CD4-positive, CD25-positive, alpha-beta regulatory T cell (primary cell): ENCODE data around the gene ITGAV. TPM values are rescaled to one million over a fixed set of nuclear protein-coding genes. Genes with fewer than 3 reads are reported as not detected.

Experiments used
- ATAC-seq, 2 donors: fragments of 150-1000 bp; cut with Tn5 transposase; one replicate each; pipeline ENCODE4 v1.10.0; 2021; ENCODE audit warnings: low read depth in 2 of 2, moderate number of reproducible peaks in 2 of 2, moderate library complexity in 1 of 2
- DNase-seq, 3 donors: peaks; one replicate each; pipeline versions ENCODE4 v3.0.0 to v3.0.0-alpha.2; 2012 to 2022; ENCODE audit warnings: mixed read lengths in 1 of 3
- H3K27ac ChIP-seq: one replicate; pipeline ENCODE4 v1.7.0; 2013; ENCODE audit warnings: mild to moderate bottlenecking, low read length; ENCODE audit not compliant: insufficient read depth, poor library complexity, severe bottlenecking
- H3K27me3 ChIP-seq: one replicate; pipeline ENCODE4 v1.7.0; 2013; ENCODE audit warnings: low read length; ENCODE audit not compliant: control insufficient read depth, insufficient read depth
- H3K36me3 ChIP-seq: one replicate; pipeline ENCODE4 v1.7.0; 2013; ENCODE audit warnings: mild to moderate bottlenecking, low read length, moderate library complexity; ENCODE audit not compliant: control insufficient read depth, insufficient read depth
- H3K4me1 ChIP-seq: 2 replicates; pipeline ENCODE4 v1.7.0; 2013; ENCODE audit warnings: mild to moderate bottlenecking, low read length; ENCODE audit not compliant: insufficient read depth, control insufficient read depth, poor library complexity, severe bottlenecking
- H3K4me3 ChIP-seq: one replicate; pipeline ENCODE4 v1.7.0; 2013; ENCODE audit warnings: low read depth, mild to moderate bottlenecking, low read length, moderate library complexity
- H3K9me3 ChIP-seq, 2 experiments: 1 replicate in 1 of 2; 2 replicates in 1 of 2; pipeline ENCODE4 v1.7.0; 2013; ENCODE audit warnings: low read length in 2 of 2, mild to moderate bottlenecking in 1 of 2, moderate library complexity in 1 of 2; ENCODE audit not compliant: control insufficient read depth in 2 of 2
- H3K27ac Mint-ChIP-seq, 3 donors: one replicate each; pipeline ENCODE4 v1.8.0; 2020 to 2022; ENCODE audit warnings: mild to moderate bottlenecking in 3 of 3, mixed read lengths in 3 of 3, moderate library complexity in 2 of 3
- H3K27me3 Mint-ChIP-seq: one replicate; pipeline ENCODE4 v1.8.0; 2022; ENCODE audit warnings: mild to moderate bottlenecking, mixed read lengths
- H3K36me3 Mint-ChIP-seq: one replicate; pipeline ENCODE4 v1.8.0; 2020; ENCODE audit warnings: mixed read lengths
- H3K4me1 Mint-ChIP-seq, 4 donors: one replicate each; pipeline ENCODE4 v1.8.0; 2020 to 2022; ENCODE audit warnings: mixed read lengths in 4 of 4, mild to moderate bottlenecking in 1 of 4
- H3K4me3 Mint-ChIP-seq, 4 donors: one replicate each; pipeline ENCODE4 v1.8.0; 2020 to 2022; ENCODE audit warnings: mild to moderate bottlenecking in 4 of 4, mixed read lengths in 4 of 4, moderate library complexity in 3 of 4
- H3K9me3 Mint-ChIP-seq, 7 donors: one replicate each; pipeline ENCODE4 v1.8.0; 2020 to 2022; ENCODE audit warnings: mixed read lengths in 7 of 7, mild to moderate bottlenecking in 3 of 7, moderate library complexity in 2 of 7
- polyA plus RNA-seq, 4 donors: library from polyadenylated mRNA; unstranded; fragments of 300-500 nt; fragmentation: Illumina TruSeq; gene quantifications; one replicate each; pipeline ENCODE4 v1.2.3, GENCODE V29; 2021
- total RNA-seq: library from RNA; stranded (reverse); gene quantifications from one replicate; pipeline ENCODE4 v1.2.3, GENCODE V29; 2022

The ITGAV gene
- total and polyA plus RNA-seq, 5 donors from 2014 or later = 0.36 to 8.1 (median 0.85) TPM

- no peak overlapping the region for H3K4me3 Mint-ChIP-seq
- Histone ChIP-seq H3K4me3 (no peak overlapping the region), H3K4me1 (no peaks in the 10 kb centered on the region), H3K27me3 (no peaks in the 10 kb centered on the region), H3K9me3 (no peaks in the 10 kb centered on the region), H3K27ac (no peak overlapping the region), H3K36me3 (no peaks in the 10 kb centered on the region)
- H3K27me3 Mint-ChIP-seq = no peaks in the 10 kb centered on the region
- H3K4me1 Mint-ChIP-seq = peaks cover 0 to 4% (median 0%) of the 10 kb centered on the region in 4 donors
- H3K9me3 Mint-ChIP-seq = no peaks in the 10 kb centered on the region
- ATAC-seq = no peak
- DNase-seq = no peak
- H3K36me3 Mint-ChIP-seq = peaks cover 3% of the 10 kb centered on the region
- H3K27ac Mint-ChIP-seq = no peak overlapping the region
Measured at GRCh38 chr2:186645999-186646398, 56.1 kb downstream of the ITGAV start.

- Histone ChIP-seq H3K4me1 (no peaks in the 10 kb centered on the region), H3K27me3 (no peaks in the 10 kb centered on the region), H3K36me3 (peaks cover 3% of the 10 kb centered on the region), H3K9me3 (no peaks in the 10 kb centered on the region), H3K27ac (no peak overlapping the region), H3K4me3 (no peak overlapping the region)
- Mint-ChIP-seq H3K4me3 (no peak overlapping the region), H3K9me3 (no peaks in the 10 kb centered on the region), H3K36me3 (peaks cover 3% of the 10 kb centered on the region), H3K27me3 (no peaks in the 10 kb centered on the region), H3K4me1 (peaks cover 0 to 4% (median 0%) of the 10 kb centered on the region in 4 donors), H3K27ac (no peak overlapping the region)
- DNase-seq = no peak
- ATAC-seq = no peak
Measured at GRCh38 chr2:186648130-186648529, 58.3 kb downstream of the ITGAV start.

GRCh38 chr2:186653511-186653910 lies 63.7 kb downstream of the ITGAV start:
- no peak overlapping the region for H3K27ac ChIP-seq
- no peaks in the 10 kb centered on the region for H3K9me3 ChIP-seq
- no peak overlapping the region for H3K27ac Mint-ChIP-seq
- no peaks in the 10 kb centered on the region for H3K27me3 Mint-ChIP-seq
- H3K4me1 Mint-ChIP-seq = peaks cover 0 to 4% (median 0%) of the 10 kb centered on the region in 4 donors
- no peaks in the 10 kb centered on the region for H3K4me1 ChIP-seq
- no peak for DNase-seq
- no peak overlapping the region for H3K4me3 Mint-ChIP-seq
- no peaks in the 10 kb centered on the region for H3K27me3 ChIP-seq
- peaks cover 9% of the 10 kb centered on the region for H3K36me3 ChIP-seq
- ATAC-seq = no peak
- H3K36me3 Mint-ChIP-seq = peaks cover 25% of the 10 kb centered on the region
- peaks cover 0 to 2% (median 0%) of the 10 kb centered on the region in 7 donors for H3K9me3 Mint-ChIP-seq
- no peak overlapping the region for H3K4me3 ChIP-seq

GRCh38 chr2:186659383-186659782 lies 69.5 kb downstream of the ITGAV start:
- H3K27ac ChIP-seq = no peak overlapping the region
- H3K36me3 Mint-ChIP-seq = peaks cover 35% of the 10 kb centered on the region
- peaks cover 17% of the 10 kb centered on the region for H3K36me3 ChIP-seq
- no peak overlapping the region for H3K4me3 Mint-ChIP-seq
- no peaks in the 10 kb centered on the region for H3K9me3 ChIP-seq
- H3K4me3 ChIP-seq = no peak overlapping the region
- H3K4me1 ChIP-seq = no peaks in the 10 kb centered on the region
- peaks cover 0 to 2% (median 0%) of the 10 kb centered on the region in 7 donors for H3K9me3 Mint-ChIP-seq
- H3K4me1 Mint-ChIP-seq = peaks cover 0 to 5% (median 2%) of the 10 kb centered on the region in 4 donors
- H3K27me3 ChIP-seq = no peaks in the 10 kb centered on the region
- ATAC-seq = no peak
- no peak overlapping the region for H3K27ac Mint-ChIP-seq
- no peak for DNase-seq
- H3K27me3 Mint-ChIP-seq = no peaks in the 10 kb centered on the region

GRCh38 chr2:186664385-186665043 lies 74.7 kb downstream of the ITGAV start:
- Histone ChIP-seq H3K36me3 (peaks cover 34% of the 10 kb centered on the region), H3K27me3 (no peaks in the 10 kb centered on the region), H3K9me3 (no peaks in the 10 kb centered on the region), H3K4me1 (no peaks in the 10 kb centered on the region), H3K27ac (no peak overlapping the region), H3K4me3 (no peak overlapping the region)
- ATAC-seq (no peak), DNase-seq (no peak)
- no peak overlapping the region for H3K4me3 Mint-ChIP-seq
- no peaks in the 10 kb centered on the region for H3K9me3 Mint-ChIP-seq
- peaks cover 42% of the 10 kb centered on the region for H3K36me3 Mint-ChIP-seq
- peaks cover 0 to 4% (median 0%) of the 10 kb centered on the region in 4 donors for H3K4me1 Mint-ChIP-seq
- no peak overlapping the region for H3K27ac Mint-ChIP-seq
- H3K27me3 Mint-ChIP-seq = no peaks in the 10 kb centered on the region

GRCh38 chr2:186669146-186669545 lies 79.3 kb downstream of the ITGAV start:
- peaks cover 75% of the 10 kb centered on the region for H3K36me3 Mint-ChIP-seq

GRCh38 chr2:186670831-186671230 lies 81.0 kb downstream of the ITGAV start:
- Histone ChIP-seq H3K9me3 (no peaks in the 10 kb centered on the region), H3K27ac (no peak overlapping the region), H3K27me3 (no peaks in the 10 kb centered on the region), H3K4me1 (no peaks in the 10 kb centered on the region), H3K4me3 (no peak overlapping the region), H3K36me3 (peaks cover 72% of the 10 kb centered on the region)
- peaks cover 0 to 11% (median 1%) of the 10 kb centered on the region in 7 donors for H3K9me3 Mint-ChIP-seq
- H3K27me3 Mint-ChIP-seq = no peaks in the 10 kb centered on the region
- no peaks in the 10 kb centered on the region for H3K4me1 Mint-ChIP-seq
- H3K36me3 Mint-ChIP-seq = peaks cover 74% of the 10 kb centered on the region
- no peak overlapping the region for H3K4me3 Mint-ChIP-seq
- ATAC-seq (no peak), DNase-seq (no peak)
- H3K27ac Mint-ChIP-seq = no peak overlapping the region

More at GRCh38 chr2:186669146-186669545, 79.3 kb downstream of the ITGAV start:
- Mint-ChIP-seq H3K27me3 (no peaks in the 10 kb centered on the region), H3K4me1 (no peaks in the 10 kb centered on the region), H3K4me3 (no peak overlapping the region), H3K27ac (no peak overlapping the region), H3K9me3 (peaks cover 0 to 11% (median 1%) of the 10 kb centered on the region in 7 donors)
- Histone ChIP-seq H3K4me1 (no peaks in the 10 kb centered on the region), H3K27me3 (no peaks in the 10 kb centered on the region), H3K4me3 (no peak overlapping the region), H3K9me3 (no peaks in the 10 kb centered on the region), H3K36me3 (peaks cover 71% of the 10 kb centered on the region), H3K27ac (no peak overlapping the region)
- ATAC-seq (no peak), DNase-seq (no peak)

- H3K27me3 ChIP-seq = no peaks in the 10 kb centered on the region
- DNase-seq = no peak
- H3K4me1 ChIP-seq = no peaks in the 10 kb centered on the region
- H3K27ac ChIP-seq = no peak overlapping the region
- peaks cover 0 to 11% (median 1%) of the 10 kb centered on the region in 7 donors for H3K9me3 Mint-ChIP-seq
- H3K36me3 ChIP-seq = peaks cover 59% of the 10 kb centered on the region
- no peaks in the 10 kb centered on the region for H3K9me3 ChIP-seq
- no peaks in the 10 kb centered on the region for H3K4me1 Mint-ChIP-seq
- no peak overlapping the region for H3K27ac Mint-ChIP-seq
- no peak overlapping the region for H3K4me3 Mint-ChIP-seq
- no peaks in the 10 kb centered on the region for H3K27me3 Mint-ChIP-seq
- peaks cover 59% of the 10 kb centered on the region for H3K36me3 Mint-ChIP-seq
- no peak for ATAC-seq
- H3K4me3 ChIP-seq = no peak overlapping the region
Measured at GRCh38 chr2:186675380-186675779, 85.5 kb downstream of the ITGAV start.
